GM18520 (cell line): Measurements from ENCODE around the gene MAP3K14.
A peak's percentile ranks its signal among the peaks of the same experiment; 100 is the strongest.

ENCODE experiments used
- ATAC-seq: cut with Tn5 transposase; IDR thresholded peaks from one replicate; pipeline ENCODE4 v1.9.1; 2021; ENCODE audit not compliant: unreplicated experiment

MAP3K14 gene

DNA sequence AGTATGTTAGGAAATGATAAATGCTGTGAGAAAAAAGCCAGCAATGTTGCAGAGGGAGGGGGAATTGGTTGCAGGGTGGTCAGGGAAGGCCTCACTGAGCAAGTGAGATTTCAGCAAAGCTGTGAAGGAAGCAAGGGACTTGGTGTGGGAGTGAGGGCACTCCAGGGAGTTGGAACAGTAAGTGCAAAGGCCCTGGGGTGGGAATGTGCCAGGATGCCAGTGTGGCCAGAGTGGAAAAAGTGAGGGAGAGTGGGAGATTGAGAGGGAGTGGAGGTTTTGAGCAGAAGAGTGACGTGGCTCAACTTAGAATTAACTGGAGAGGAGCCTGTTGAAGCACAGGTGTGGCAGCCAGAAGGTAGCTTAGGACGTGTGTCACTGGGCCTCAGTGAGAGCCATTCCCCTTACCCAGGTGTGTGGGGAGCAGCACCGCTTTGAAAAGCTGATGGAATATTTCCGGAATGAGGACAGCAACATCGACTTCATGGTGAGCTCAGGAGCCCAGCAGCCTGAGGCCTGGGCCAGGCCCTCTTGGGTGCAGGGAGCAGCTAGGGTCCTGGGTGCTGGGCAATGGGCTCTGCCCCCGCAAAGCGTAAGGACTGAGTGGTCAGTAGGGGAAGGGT, 78.6 kb downstream of the MAP3K14 start:
- ATAC-seq: no peak

DNA sequence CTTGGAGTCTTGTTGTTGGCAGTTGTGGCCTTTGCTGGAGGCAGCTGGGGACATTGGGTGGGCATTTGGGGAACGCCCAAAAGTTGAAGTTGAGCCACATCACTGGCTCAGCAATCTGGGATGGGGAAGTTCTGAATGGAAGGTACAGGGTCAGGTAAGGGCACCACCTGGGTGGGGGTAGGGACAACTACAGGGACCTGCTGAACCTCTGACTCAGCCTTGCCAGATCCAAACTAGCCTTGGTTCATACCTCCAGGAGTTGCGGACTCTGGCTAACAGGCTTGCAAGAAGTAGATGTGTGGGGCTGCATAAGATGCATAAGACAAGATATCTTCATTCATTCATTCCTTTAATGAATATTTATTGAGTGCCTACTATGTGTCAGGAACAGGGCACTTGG, 79.1 kb downstream of the MAP3K14 start:
- ATAC-seq: no peak

DNA sequence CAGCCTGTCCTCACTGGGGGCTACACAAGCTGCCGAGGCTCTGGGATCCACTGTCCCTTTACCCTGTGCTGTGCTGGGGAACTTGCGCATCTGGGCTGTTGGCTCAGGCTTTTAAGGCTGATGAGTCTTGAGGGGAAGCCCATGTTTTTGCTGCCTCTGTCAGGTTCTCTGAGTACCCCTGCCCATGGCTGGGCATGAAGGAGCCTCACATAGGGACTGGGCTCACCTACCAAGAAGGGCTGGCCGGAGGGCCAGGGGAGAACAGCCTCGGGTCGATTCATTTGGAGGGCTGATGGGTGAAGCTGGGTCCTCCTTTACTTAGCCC, 80.6 kb downstream of the MAP3K14 start:
- no peak for ATAC-seq

DNA sequence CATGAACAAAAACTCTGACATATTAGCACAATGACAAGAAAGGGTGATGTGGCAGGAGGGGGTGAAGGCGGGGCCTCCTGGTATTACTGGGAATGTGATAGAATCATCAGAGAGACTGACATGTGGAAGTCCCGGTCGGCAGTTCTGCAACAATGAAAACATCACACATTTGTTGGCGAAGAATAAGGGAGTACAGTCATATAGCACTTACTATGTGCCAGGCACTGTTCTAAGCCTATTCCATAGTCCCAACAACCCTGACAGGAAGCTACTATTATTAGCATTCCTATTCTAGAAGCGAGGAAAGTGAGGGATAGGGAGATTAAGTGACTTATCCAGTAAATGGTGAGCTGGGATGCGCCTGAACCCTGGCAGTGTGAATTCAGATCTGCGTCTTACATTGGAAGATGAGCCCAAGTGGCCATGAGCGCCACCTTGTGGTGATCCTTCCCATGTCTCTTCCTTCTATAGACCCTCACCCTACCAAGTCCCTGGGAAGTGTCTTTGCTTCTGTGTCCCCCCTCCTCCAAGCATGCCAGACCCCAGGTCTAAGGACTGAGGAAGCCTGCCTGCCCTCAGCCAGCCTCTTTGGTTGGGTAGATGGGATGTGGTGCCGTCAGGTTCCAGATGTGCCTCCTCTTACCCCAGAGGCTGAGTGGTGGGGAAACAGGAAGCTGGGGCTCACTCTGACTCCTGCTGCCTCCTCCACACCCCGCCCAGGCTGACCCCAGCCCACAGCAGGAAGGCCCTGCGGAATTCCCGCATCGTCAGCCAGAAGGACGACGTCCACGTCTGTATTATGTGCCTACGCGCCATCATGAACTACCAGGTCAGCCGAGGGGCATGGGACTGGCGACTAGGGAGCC, 81.2 kb downstream of the MAP3K14 start:
- no peak for ATAC-seq

DNA sequence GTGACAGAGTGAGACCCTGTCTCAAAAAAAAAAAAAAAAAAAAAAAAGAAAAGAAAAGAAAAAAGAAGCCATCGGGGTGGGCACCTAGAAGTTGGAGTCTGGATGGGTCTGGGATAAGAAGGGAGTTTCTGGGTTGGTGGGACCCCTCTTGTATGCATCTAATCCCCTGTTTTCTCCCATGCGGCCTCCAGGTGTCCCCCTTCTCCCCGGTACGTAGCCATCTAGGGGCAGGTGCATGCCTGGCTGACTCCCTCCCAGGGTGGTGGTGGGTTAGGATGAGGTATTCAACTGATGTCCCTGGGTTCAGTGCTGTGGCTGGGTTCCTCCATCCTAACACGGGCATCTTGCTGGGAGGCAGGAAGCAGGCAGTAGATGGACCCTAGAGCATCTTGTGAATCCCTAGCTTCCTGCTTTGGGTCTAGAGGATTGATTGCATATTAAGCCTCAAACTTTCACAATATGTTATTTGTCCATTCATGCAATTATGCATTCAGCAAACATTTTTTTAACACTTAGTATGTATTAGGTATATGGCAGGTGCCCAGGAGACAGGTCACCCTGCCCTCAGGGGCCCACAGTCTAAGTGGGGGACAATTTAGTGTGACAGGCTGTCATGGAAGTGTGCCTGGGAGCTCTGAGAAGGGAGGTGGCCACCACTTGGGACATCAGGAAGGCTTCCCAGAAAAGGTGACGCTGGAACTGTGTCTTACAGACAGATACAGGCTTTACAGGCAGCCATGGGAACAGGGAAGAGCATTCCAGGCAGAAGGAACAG, 82.0 kb downstream of the MAP3K14 start:
- no peak for ATAC-seq

DNA sequence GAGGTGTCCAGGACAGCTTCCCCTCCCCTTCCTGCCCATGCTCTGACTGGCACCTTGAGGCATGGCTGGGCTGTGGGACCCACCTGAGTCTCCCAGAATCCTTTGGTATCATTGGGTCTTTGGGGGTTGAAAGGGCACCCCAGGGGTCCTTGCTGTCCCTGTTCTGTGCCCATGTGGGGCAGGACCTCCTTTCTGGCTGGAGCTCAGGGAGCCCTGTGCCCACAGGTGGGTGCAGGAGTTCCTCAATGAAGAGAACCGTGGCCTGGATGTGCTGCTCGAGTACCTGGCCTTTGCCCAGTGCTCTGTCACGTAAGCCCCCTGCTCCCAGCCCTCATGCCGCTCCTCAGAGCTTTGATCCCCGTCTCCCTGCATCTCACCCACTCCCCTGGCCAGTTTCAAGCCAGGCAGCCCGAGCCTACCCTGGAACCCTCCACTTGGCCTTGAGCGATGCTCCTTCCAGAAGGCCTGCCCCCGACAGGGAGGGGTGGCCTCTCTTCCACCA, 83.3 kb downstream of the MAP3K14 start:
- ATAC-seq: no peak

DNA sequence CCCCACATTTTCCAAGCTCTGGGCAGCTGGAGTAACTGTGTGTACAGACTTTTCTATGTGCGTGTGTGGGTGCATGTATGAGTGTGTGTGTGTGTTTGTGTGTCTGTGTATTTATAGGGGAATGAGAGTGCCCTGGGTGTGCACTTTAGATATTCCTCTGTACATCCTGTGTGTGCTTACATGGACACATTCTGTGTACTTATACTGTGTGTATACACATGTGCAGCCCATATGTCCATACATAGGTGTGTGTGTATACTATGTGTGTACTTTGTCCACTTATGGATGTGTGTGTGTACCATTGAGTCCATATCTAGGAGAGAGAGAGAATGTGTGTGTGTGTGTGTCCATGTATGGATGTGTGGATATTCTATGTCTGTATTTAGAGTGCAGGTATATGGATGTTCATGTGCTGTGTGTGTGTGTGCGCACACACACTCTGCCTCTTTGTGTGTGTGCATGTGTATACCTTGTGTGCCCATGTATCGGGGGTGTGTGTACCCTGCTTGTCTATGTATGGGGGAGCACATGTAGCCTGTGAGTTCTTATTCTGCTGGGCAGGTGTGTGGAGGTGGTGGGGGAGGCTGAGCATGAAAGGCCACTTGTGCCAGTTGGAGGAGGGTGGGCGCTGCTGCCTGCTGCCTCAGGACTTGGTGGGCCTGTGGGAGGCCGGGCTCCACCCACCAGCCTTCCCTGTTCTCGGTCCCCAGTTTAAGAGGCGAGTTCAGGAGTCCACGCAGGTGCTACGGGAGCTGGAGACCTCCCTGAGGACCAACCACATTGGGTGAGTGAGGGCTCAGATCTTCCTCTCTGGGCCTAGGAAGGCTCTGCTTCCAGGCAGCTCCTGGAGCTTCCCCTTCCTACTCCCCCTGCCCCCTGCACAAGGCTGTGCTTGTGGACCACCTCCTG, 84.1 kb downstream of the MAP3K14 start:
- ATAC-seq: no peak

DNA sequence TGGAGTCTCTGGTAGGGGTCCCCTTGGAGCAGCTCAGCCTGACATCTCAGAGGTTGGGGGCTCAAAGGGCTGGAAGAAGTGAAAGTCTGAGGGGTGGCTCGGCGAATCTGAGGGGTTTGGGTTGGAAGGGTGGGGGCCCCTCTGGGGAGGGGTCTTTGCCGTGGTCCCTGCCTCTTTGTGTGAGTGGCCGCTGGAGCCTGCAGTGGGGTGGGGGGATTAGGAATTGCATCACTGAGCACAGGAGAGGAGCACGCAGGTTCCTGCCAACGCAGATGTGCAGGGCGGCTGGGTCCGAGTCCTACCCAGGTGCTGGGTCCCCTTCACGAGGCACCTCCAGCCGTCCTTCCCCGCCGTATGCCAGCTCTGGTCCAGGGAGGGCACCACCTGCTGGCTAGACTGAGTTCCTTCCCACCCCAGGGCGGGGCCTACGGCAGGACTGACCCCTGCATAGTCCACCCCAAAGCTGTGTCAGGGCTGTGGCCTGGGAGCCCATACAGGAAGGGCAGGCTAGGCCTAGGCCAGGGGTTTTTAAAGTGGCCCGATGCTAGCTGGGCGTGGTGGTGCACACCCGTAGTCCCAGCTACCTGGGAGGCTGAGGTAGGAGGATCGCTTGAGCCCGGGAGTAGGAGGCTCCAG, 85.2 kb downstream of the MAP3K14 start:
- no peak for ATAC-seq

DNA sequence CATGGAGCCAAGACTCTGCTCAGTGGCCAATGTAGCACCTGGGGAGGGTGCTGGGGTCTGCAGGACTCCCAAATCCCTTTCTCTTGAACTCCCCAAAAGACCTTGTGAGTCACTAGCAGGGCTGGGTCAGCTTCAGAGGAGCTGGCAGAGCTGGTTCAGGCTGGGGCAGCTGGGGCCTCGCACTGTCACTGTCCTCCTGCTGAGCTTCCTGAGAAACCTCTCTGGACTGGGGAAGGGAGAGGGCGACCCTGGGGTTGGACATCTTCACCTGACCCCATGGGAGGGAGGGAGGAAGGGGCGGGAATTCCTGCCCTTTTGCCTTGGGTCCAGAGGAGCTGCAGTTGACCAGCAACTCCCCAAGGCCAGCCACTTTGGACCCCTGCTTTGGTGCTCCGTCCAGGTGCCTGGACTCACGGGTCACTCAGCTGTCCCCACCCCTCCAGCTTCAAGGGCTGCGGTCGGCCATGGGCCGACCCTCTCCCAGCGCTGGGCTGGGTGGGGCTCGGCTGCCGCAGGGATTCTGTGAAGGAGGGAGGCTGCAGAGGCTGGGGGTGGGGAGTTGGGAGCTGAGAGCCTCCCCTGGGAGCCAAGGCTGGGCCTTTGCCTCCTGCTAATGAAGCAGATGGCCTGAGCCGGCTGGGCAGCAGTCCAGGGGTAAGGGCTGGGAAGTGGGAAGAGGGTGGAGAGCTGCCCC, 85.9 kb downstream of the MAP3K14 start:
- no peak for ATAC-seq

DNA sequence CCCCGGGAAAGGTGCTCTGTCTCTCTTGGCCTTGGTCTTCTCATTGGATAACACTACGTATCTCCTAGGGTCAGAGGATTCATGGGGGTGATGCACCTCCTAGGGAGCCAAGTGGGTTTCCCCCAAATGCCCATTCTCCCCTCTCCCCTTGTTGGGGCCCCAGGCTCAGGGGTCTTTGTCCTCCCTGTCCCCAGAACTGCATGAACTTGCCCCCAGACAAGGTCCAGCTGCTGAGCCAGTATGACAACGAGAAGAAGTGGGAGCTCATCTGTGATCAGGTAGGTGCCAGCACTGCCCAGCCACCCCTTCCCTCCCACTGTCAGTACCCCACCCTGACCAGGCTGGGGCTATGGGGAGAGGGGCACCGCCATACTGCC, 86.4 kb downstream of the MAP3K14 start:
- no peak for ATAC-seq

DNA sequence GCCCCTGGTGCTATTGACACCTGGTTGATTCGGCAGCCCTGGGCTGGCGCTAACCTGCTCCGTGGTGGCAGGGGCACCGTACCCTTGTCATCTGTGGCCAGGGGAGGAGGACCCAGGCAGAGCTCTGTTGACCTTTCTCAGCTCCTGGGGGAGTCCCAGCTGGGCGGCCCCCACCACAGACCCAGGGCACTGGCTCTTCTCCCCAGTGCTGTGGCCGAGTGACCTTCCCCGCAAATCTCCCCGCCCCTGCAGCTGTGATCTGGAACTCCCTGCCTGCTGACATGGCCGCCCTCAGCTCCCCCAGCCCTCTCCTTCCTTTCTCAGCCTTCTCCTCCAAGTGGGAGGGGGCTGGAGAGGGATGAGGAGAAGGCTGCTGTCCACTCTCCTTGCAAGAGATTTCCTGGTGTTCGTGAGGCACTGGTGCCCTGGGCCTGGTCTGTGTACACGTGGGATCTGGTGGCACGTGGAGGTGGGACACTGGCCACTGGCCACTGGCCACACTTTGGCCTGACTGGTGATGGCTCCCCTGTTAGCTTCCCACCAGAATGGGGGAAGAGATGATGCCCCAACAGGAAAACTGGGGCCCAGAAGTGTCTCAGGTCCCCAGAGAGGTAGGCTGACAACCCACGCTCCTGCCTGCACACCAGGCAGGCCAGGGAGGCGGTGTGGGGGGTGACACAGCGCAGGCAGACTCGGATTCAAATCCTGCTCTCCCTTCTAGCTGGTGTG, 87.0 kb downstream of the MAP3K14 start:
- no peak for ATAC-seq

DNA sequence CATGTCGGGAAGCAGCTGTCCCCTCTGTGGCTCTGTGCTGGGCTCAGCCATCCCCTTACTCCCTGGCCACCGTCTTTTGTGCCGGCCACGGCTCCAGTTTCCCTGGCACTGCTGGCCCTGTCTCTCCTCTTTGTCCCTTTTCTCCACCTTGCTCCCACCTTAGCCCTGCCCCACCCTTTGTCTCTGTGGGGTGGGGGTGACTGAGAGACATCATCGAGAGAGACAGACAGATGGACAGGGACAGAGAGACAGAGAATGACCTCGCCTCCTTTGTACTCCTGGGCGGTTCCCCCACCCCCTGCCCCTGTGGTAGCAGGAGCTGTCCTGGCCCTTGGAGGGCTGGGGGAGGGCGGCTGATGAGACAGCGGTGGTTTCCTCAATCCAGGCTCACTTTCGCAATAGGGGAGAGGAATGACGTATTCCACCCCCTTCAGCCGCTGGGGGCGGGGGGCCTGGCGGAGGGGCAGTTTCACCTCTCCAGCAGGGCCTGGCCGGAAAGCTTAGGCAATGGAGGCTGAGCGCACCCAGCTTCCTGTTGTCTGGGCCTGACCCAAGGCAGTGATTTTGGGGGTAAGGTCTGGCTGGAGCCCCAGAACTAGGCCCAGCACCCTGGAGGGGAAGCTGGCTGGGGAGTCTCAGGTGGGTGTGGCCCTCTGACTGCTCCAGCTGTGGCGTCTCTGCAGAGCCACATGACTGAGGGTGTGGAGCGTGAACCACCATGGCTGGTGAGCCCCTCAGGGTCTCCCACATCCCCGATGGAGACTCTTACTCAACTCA, 87.9 kb downstream of the MAP3K14 start:
- ATAC-seq: no peak

DNA sequence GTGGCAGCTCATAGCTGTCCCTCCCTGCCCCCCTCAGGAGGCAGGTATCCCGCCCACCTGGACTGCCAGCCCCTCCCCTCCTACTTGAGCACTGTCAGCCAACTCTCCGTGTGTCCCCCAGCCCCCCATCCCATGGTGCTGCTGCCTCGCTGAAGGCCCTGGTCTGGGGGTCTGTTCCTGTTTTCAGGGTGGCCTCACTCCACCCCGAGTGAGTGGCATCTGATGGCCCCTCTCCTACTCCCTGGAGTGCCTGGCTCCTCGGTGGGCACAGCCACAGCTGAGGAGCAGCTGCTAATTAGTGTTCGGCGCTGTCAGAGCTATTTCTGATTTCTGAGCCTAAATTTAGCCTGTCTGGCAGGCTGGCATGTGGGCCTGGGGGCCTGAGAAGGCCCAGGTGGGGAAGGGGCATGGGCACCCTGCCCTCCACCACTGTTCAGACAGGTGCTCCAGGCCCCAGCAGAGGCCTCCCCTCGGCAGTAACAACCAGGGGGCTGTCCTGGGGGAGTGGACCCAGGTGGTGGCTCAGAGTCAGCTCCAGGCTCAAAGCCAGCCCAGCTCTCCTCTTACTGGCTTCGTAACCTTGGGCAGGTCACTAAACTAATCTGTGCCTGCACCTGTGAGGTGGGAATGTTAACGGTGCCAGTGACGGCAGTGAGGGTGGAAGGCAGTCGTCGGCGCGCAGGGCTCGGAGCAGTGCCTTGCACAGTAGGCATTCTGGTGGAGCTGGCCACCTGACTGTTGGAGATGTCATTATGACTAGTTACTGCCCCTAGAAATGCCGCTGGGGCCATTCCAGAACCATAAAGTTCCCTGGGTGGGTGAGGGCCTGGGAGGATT, 88.7 kb downstream of the MAP3K14 start:
- ATAC-seq: no peak

DNA sequence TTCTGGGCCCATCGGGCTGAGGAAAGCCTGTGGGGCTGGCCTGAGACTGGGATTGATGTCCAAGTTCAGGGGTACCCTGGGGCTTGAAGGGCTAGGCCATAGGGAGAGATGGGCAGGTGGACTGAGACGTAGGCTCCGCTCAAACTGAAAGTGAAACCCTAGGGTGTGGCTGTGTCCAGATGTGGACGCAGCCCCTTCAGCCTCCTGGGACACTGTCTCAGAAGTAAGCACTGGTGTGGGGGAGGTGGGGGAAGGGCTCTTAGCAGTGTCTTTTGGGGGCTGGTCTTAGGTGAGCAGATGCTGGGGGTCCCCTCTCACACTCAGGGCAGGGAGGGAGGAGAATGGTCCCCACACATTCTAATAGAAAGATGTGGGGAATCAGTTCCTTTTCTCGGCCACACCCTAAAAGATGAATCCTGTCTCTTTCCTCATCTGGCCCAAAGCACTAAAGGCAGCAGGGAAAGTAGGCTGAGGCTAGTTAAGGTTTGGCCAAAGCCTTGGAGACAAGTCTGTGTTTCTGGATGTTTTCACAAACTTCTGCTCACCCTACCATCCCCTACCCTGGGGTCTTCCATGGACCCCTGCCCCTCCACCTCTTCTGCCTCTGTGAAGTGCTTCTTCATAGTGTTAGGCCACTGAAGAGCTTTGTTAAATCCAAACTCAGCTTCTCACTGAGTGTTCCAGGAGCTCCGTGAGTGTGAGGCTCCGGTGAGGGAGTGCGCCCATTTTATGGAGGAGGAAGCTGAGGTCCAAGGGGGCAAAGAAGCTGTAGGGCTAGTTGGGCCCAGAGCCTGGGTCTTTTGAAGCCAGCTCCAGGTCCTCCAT, 89.5 kb downstream of the MAP3K14 start:
- no peak for ATAC-seq

DNA sequence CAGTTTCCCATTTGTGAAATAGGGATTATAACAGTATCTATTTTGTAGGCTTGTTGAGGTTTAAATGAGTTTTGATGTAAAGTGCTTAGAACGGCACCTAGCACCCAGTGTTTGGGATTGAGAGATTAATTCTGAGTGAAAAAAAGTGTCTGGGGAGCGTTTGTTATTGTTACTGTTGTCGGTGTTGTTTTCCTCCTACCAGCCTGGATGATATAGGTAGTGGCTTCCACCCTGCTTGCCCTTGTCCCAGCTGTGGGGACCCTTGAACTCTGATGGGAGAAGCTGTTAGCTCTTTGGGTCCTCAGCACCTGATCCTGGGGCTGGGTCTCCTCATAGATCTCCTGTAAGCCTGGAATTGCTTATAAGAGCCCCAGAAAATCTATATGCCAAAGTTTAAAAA, 90.2 kb downstream of the MAP3K14 start:
- no peak for ATAC-seq

DNA sequence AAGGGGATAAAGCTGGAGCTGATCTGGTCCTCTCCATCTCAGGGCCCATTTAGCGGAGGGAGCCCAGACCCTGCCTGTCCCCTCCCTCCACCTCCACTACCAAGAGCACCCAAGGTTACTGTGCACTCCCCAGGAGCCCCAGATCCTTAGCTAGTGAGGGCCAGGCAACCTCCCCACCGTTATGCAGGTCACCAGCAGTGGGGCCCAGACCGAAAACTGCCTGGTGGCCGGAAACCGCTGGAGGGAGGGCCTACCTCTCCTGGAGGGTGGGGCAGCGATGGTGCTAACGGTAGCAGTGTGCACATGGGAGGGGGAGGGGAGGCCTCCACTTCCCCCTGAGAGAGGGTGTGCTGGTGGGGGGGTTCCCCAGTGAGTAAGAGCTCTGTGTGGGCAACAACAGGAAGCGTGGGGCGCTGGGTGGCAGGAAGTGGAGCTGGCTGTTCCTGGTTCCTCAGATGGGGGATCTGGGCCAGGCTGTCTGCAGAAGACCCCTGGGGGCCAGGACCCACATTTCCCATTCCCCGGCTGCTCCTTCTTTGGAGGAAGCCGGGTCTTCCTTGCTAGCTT, 90.8 kb downstream of the MAP3K14 start:
- ATAC-seq: peak; percentile 35
